Activated CD4-positive, alpha-beta T cell treated with anti-CD3 and anti-CD28 coated beads, Interleukin-2, amount 50 U/mL, for 1 hour (primary cell): ENCODE measurements around the gene NYAP1.
"Not testable (repeated sequence)": the region's sequence is repeated elsewhere in the genome, so short reads cannot be mapped to it uniquely, and the experiment has no call there.

ENCODE experiments used
- DNase-seq: peaks from one replicate; pipeline ENCODE4 v3.0.0-alpha.2; 2020

The NYAP1 gene

DNA sequence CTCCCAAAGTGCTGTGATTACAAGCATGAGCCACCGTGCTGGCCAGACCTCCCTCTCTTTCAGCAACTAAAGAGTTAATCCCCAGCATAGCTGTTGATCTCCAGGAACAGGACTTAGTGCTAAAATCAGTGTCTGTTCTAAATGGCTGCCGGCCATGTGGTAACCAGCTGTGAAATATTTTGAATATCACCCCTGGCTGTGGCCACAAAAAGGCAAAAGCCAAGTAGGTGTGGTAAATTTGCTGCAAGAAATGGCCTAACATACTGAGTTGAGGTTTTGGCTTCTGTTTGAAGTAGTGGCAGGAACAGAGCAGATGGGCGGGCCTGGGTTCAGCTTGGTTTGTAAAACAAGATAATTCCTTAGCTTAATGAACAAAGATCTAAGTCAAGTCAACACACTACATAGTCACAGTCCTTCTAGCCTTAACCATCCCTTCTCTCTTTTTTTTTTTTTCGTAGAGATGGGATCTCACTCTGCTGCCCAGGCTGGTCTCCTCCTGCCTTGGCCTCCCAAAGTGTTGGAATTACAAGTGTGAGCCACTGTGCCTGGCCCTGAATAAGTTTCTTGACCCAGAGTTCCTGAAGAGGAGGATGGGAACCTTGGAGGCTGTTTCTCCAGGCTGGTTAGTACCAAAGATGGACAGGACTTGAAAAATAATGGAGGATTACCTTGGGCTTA is 32.5 kb downstream of the NYAP1 start:
- peak; percentile 46 for DNase-seq

GRCh38 chr7:100517305-100517704 is 33.6 kb downstream of the NYAP1 start:
- DNase-seq = no peak

DNA sequence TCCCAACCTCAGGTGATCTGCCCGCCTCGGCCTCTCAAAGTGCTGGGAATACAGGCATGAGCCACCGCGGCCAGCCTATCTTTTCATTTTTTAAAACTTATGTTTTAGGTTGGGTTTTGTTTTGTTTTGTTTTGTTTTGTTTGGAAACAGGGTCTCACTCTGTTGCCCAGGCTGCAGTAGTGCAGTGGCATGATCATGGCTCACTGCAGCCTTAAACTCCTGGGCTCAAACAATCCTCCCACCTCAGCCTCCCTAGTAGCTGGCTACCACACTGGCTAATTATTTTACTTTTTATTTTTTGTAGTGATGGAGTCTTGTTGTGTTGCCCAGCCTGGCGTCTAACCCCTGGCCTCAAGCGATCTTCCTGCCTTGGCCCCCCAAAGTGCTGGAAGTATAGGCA is 35.9 kb downstream of the NYAP1 start:
- DNase-seq = no peak

DNA sequence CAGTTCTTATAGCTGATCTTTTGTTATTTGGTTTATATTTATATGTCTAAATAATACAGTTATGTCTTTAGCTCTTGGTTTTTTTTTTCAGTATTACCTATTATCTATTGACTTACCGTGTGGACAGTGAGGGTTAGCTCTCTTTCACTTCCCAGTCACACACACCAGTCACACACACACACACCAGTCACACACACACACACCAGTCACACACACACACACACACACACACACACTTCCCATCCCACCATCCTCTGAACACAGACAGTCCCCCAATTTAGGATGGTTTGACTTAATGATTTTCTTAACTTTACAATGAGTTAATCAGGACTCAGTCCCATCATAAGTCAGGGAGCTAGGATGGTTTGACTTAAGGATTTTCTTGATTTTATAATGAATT is 36.4 kb downstream of the NYAP1 start:
- DNase-seq = no peak

DNA sequence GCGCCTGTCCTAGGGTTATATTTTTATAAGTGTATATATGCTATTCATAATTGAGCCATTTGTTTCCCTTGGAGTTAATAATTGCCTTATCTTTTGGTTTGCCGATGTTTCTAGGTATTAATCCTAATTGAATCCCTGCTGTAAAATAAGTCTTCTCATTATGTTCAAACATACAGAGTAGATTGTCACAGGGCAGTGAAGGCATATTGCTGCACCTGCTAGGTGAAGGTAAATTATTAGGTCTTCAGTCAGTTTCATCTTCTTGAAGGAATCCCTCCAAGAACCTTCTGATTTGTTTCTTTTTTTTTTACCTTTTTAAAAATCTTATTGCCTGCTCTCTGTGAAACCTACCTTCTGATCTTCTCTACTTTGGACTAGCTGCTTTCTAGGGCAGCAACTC is 37.3 kb downstream of the NYAP1 start:
- DNase-seq = no peak

- DNase-seq = not testable (repeated sequence)
Observed at GRCh38 chr7:100521909-100522593, 38.3 kb downstream of the NYAP1 start.

DNA sequence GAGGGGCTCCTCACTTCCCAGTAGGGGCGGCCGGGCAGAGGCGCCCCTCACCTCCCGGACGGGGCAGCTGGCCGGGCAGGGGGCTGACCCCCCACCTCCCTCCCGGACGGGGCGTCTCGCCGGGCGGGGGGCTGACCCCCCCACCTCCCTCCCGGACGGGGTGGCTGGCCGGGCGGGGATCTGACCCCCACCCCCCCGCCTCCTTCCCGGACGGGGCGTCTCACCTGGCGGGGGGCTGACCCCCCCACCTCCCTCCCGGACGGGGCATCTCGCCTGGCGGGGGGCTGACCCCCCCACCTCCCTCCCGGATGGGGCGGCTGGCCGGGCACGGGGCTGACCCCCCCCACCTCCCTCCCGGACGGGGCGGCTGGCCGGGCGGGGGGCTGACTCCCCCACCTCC is 39.5 kb downstream of the NYAP1 start:
- not testable (repeated sequence) for DNase-seq

- not testable (repeated sequence) for DNase-seq
Observed at GRCh38 chr7:100528108-100528866, 44.6 kb downstream of the NYAP1 start.

DNA sequence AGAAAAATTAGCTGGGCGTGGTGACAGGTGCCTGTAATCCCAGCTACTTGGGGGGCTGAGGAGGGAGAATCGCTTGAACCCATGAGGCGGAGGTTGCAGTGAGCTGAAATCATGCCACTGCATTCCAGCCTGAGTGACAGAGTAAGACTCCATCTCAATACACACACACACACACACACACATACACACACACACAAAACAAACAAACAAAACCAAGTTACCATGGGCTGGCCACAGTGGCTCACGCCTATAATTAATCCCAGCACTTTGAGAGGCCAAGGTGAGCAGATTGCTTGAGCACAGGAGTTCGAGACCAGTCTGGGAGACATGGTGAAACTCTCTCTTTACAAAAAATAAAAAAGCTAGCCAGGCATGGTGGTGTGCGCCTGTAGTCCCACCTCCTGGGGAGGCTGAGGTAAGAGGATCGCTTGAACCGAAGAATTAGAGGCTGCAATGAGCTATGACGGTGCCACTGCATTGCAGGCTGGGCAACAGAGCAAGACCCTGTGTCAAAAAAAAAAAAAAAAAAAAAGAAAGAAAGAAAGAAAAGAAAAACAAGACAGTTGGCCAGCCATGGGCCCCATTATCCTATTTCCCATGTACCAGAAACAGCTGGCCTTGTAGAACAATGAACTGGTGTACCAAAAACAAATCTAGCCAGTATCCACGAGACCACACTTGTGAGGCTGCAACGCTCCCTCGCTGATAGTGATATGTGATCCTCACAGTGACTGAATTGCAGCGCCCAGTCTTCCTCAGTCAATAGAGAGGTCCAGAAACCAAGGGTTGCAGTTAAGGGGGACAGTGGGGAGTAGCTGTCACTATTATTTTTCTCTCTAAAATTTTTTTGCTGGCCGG is 48.7 kb downstream of the NYAP1 start:
- no peak for DNase-seq

DNA sequence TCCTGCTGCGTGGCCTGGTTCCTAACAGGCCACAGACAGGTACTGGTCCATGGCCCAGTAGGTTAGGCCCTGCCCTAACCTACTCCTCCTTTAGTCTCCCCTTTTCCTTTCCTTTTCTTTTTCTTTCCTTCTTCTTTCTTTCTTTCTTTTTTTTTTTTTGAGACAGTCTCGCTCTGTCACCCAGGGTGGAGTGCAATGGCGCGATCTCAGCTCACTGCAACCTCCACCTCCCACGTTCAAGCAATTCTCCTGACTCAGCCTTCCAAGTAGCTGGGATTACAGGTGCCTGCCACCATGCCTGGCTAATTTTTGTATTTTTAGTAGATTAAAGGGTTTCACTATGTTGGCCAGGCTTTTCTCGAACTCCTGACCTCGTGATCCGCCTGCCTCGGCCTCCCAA is 52.3 kb downstream of the NYAP1 start:
- not testable (repeated sequence) for DNase-seq

- not testable (repeated sequence) for DNase-seq
Observed at GRCh38 chr7:100536695-100537094, 53.0 kb downstream of the NYAP1 start.

- no peak for DNase-seq
Observed at GRCh38 chr7:100538348-100538653, 54.6 kb downstream of the NYAP1 start.

- peak; percentile 100 for DNase-seq
Observed at GRCh38 chr7:100538654-100539435, 55.1 kb downstream of the NYAP1 start, which contains the start of gene AGFG2. TSS of gene AGFG2 (plus strand) at chr7:100539203. CDS start at chr7:100539347, 144 bp downstream.

DNA sequence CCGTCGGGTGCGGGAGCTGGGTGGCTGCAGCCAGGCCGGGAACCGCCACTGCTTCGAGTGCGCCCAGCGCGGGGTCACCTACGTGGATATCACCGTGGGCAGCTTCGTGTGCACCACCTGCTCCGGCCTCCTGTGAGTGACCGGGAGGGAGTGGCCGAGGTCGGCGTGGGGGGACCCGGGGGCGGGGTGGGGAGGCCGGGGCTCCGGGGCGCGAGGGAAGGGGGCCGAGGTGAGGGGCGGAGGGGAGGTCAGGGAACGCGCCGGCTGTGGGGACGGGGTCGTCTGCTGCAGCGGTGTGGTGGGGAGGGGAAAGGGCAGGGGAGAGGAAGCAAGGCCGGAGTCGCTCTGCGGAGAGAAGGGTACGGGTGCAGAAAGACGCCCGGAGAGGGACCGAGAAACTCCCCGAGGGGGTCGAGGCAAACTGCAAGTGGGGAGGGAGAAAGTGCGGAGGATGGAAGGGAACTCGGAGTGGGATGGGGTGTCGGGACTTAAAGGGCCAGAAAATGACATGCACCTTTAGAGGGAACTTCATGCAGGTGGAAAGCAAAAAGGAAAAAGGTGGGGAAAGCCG is 55.8 kb downstream of the NYAP1 start:
- DNase-seq = no peak

DNA sequence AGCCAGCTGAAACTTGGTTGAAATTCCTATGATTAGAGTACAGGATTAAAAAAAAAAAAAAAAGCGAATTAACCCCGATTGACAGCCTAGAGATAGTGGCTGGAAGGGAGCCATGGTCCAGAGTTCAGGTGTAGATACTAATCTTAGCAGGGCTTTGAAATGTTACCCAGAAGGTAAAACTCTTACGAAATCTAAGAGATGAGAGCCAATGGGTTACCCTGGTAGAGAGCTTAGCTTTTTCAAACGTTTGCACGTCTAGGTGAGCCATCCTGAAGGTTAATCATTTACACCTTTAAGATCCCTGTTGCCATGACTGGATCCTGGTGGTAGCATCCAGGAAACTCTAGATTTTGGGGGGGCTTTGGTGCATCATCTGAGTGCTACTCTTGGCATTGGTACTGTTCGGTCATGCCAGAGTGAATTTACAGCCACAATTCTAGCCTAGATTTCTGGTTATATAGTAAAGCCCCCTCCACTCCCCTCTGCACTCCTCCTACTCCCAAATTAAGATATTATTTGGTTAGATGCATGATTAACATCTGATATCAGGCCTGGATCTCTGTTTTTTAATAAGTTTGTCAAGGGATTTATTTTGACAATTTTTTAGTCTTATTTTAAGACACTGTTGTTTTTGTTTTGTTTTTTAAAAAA is 56.5 kb downstream of the NYAP1 start:
- DNase-seq = no peak

GRCh38 chr7:100541309-100541708 is 57.6 kb downstream of the NYAP1 start:
- DNase-seq = not testable (repeated sequence)

DNA sequence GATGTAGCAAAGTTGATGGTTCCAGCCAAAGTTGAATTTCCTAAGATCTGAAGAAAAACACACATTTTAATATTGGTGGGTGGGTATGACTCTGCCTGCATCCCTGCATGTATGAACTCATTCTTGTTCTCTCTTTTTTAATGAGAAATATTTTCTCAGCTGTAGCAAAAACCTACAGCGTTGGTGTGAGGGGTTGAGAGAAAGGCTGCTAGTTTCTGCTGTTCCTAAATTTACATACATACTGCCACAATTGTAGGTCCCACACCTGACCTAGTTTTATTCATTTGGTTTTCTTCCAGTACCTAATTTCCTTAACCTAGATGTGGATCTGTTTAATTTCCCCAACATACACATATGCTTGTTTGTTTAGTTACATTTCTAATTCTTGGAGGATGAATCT is 59.9 kb downstream of the NYAP1 start:
- no peak for DNase-seq

GRCh38 chr7:100544386-100544785 is 60.7 kb downstream of the NYAP1 start:
- DNase-seq = no peak
